WTC11 (cell line): ENCODE data around the gene UCP3. TPM values are rescaled to one million over a fixed set of nuclear protein-coding genes. Genes with fewer than 3 reads are reported as not detected.

Source experiments
- ATAC-seq: fragments of 200-7000 bp; cut with Tn5 transposase; 2 replicates; pipeline ENCODE4 v1.10.0; 2021; ENCODE audit warnings: mild to moderate bottlenecking, moderate library complexity
- CTCF ChIA-PET: fragments of 300-600 bp; sonication (Branson Sonifier 250); formaldehyde crosslinking; loops from one replicate; lab custom pipeline; 2021; ENCODE audit warnings: antibody characterized with exemption; lab: Charles Lee
- POLR2A ChIA-PET: fragments of 350-600 bp; sonication (Branson Sonifier 250); formaldehyde crosslinking; loops from one replicate; lab custom pipeline; 2021; ENCODE audit warnings: antibody characterized with exemption; lab: Charles Lee
- DNase-seq: peaks from one replicate; pipeline ENCODE4 v3.0.0; 2021; ENCODE audit warnings: low spot score
- H3K27ac Mint-ChIP-seq: 2 replicates; pipeline ENCODE4 v1.8.0; 2021; ENCODE audit warnings: mixed read lengths
- H3K27me3 Mint-ChIP-seq: 2 replicates; pipeline ENCODE4 v1.8.0; 2021; ENCODE audit warnings: low read depth, mild to moderate bottlenecking, moderate library complexity, mixed read lengths
- H3K36me3 Mint-ChIP-seq: 2 replicates; pipeline ENCODE4 v1.8.0; 2021; ENCODE audit warnings: mixed read lengths
- H3K4me1 Mint-ChIP-seq: 2 replicates; pipeline ENCODE4 v1.8.0; 2022; ENCODE audit warnings: mixed read lengths
- H3K4me3 Mint-ChIP-seq: 2 replicates; pipeline ENCODE4 v1.8.0; 2021; ENCODE audit warnings: mild to moderate bottlenecking, moderate library complexity, mixed read lengths
- H3K9me3 Mint-ChIP-seq: 2 replicates; pipeline ENCODE4 v1.8.0; 2021; ENCODE audit warnings: mixed read lengths
- AR ChIP-seq: fragments of 250-450 bp; sonication (Bioruptor Pico); IDR thresholded peaks from 2 replicates; pipeline ENCODE4 v1.9.0; 2021; ENCODE audit warnings: mild to moderate bottlenecking
- ARID4B ChIP-seq: sonication (generic); formaldehyde crosslinking; IDR thresholded peaks from 2 replicates; pipeline ENCODE4 v1.8.0; 2023; ENCODE audit warnings: missing genetic modification reagents, mild to moderate bottlenecking, borderline replicate concordance
- E2F5 ChIP-seq: sonication (generic); formaldehyde crosslinking; IDR thresholded peaks from 2 replicates; pipeline ENCODE4 v1.8.1; 2022; ENCODE audit warnings: mild to moderate bottlenecking, moderate library complexity, missing genetic modification reagents
- ESRRA ChIP-seq: sonication (generic); formaldehyde crosslinking; IDR thresholded peaks from 2 replicates; pipeline ENCODE4 v1.8.1; 2022; ENCODE audit warnings: mild to moderate bottlenecking, missing genetic modification reagents, borderline replicate concordance
- ETV6 ChIP-seq: sonication (generic); formaldehyde crosslinking; IDR thresholded peaks from 2 replicates; pipeline ENCODE4 v1.8.1; 2022; ENCODE audit warnings: mild to moderate bottlenecking, missing genetic modification reagents
- FOXK1 ChIP-seq: sonication (generic); formaldehyde crosslinking; IDR thresholded peaks from 2 replicates; pipeline ENCODE4 v1.8.0; 2022; ENCODE audit warnings: mild to moderate bottlenecking, moderate library complexity, missing genetic modification reagents
- GRHL2 ChIP-seq: fragments of 250-450 bp; sonication (Bioruptor Pico); IDR thresholded peaks from 2 replicates; pipeline ENCODE4 v1.8.0; 2022; ENCODE audit warnings: mild to moderate bottlenecking, moderate library complexity; ENCODE audit not compliant: insufficient replicate concordance, severe bottlenecking
- IRF2 ChIP-seq: sonication (generic); formaldehyde crosslinking; IDR thresholded peaks from 2 replicates; pipeline ENCODE4 v1.8.0; 2022; ENCODE audit warnings: low read depth, missing genetic modification reagents, borderline replicate concordance
- JAZF1 ChIP-seq: fragments of 250-450 bp; sonication (Bioruptor Pico); IDR thresholded peaks from 2 replicates; pipeline ENCODE4 v1.9.0; 2021; ENCODE audit warnings: moderate library complexity, mild to moderate bottlenecking, inconsistent platforms
- NFYB ChIP-seq: sonication (generic); formaldehyde crosslinking; conservative IDR thresholded peaks from 2 replicates; pipeline ENCODE4 v1.8.0; 2022; ENCODE audit warnings: low read depth, missing genetic modification reagents
- PRRX2 ChIP-seq: fragments of 250-450 bp; sonication (Bioruptor Pico); IDR thresholded peaks from 2 replicates; pipeline ENCODE4 v1.8.0; 2021; ENCODE audit warnings: mild to moderate bottlenecking
- SP1 ChIP-seq: sonication (generic); formaldehyde crosslinking; conservative IDR thresholded peaks from 2 replicates; pipeline ENCODE4 v1.8.1; 2022; ENCODE audit warnings: missing genetic modification reagents
- TEAD1 ChIP-seq: sonication (generic); formaldehyde crosslinking; IDR thresholded peaks from 2 replicates; pipeline ENCODE4 v1.8.0; 2022; ENCODE audit warnings: mild to moderate bottlenecking, missing genetic modification reagents
- ZMAT4 ChIP-seq: fragments of 250-450 bp; sonication (Bioruptor Pico); IDR thresholded peaks from 2 replicates; pipeline ENCODE4 v1.9.0; 2021; ENCODE audit warnings: mild to moderate bottlenecking
- ZNF232 ChIP-seq: sonication (generic); formaldehyde crosslinking; IDR thresholded peaks from 2 replicates; pipeline ENCODE4 v1.8.0; 2022; ENCODE audit warnings: mild to moderate bottlenecking, missing genetic modification reagents
- ZNF425 ChIP-seq: fragments of 250-450 bp; sonication (Bioruptor Pico); conservative IDR thresholded peaks from 2 replicates; pipeline ENCODE4 v1.9.0; 2021; ENCODE audit warnings: mild to moderate bottlenecking
- total RNA-seq: library from RNA; stranded (reverse); gene quantifications from 3 replicates; pipeline ENCODE4 v1.2.3, GENCODE V29; 2021

UCP3 gene
- total RNA-seq, 1 experiment from 2014 or later = 0.55 TPM

- no peak for TF ChIP-seq ARID4B
- TF ChIP-seq ZNF232 (CRISPR knock-in tag) = no peak
- no peak for TF ChIP-seq TEAD1
- TF ChIP-seq AR = no peak
These were observed 9.9 kb downstream of the UCP3 start (continued) for GRCh38 chr11:73998846-73999575.

- H3K4me3 Mint-ChIP-seq = no peak overlapping the region
- H3K27ac Mint-ChIP-seq = 0 out of 2 replicates have a peak overlapping the region, but pooled peaks have one; percentile 2
- CTCF ChIA-PET = interaction anchor here (0.6 to 1.1 kb wide), 4 partner anchors 11 to 46 kb away, joined by 3 read pairs; partner anchors contain the start of gene DNAJB13
- H3K9me3 Mint-ChIP-seq = no peaks in the 10 kb centered on the region
- no peaks in the 10 kb centered on the region for H3K4me1 Mint-ChIP-seq
- H3K36me3 Mint-ChIP-seq = no peaks in the 10 kb centered on the region
- DNase-seq (no peak), ATAC-seq (no peak)
- H3K27me3 Mint-ChIP-seq = no peaks in the 10 kb centered on the region
- TF ChIP-seq ZMAT4 (CRISPR knock-in tag) = no peak
- no peak for TF ChIP-seq E2F5
- POLR2A ChIA-PET = no interaction called here
These were observed 11.6 kb downstream of the UCP3 start for GRCh38 chr11:73997120-73997770.

GRCh38 chr11:73996161-73996747 lies 12.6 kb downstream of the UCP3 start:
- CTCF ChIA-PET = no interaction called here
- POLR2A ChIA-PET = no interaction called here
- ATAC-seq (no peak), DNase-seq (no peak)
- peaks cover 4% of the 10 kb centered on the region for H3K4me1 Mint-ChIP-seq
- TF ChIP-seq IRF2 (CRISPR knock-in tag) = no peak
- TF ChIP-seq SP1 (CRISPR knock-in tag) = no peak
- no peak for TF ChIP-seq FOXK1 (CRISPR knock-in tag)
- no peak for TF ChIP-seq PRRX2 (CRISPR knock-in tag)
- no peak for TF ChIP-seq ZNF425 (CRISPR knock-in tag)
- TF ChIP-seq ETV6 (CRISPR knock-in tag) = no peak
- no peak for TF ChIP-seq ESRRA
- no peak for TF ChIP-seq NFYB (CRISPR knock-in tag)
- TF ChIP-seq TEAD1 = no peak
- TF ChIP-seq JAZF1 (CRISPR knock-in tag) = no peak
- no peak for TF ChIP-seq GRHL2
- no peaks in the 10 kb centered on the region for H3K9me3 Mint-ChIP-seq
- no peaks in the 10 kb centered on the region for H3K36me3 Mint-ChIP-seq
- H3K4me3 Mint-ChIP-seq = no peak overlapping the region
- no peak overlapping the region for H3K27ac Mint-ChIP-seq
- no peaks in the 10 kb centered on the region for H3K27me3 Mint-ChIP-seq
